ENCODE results near the gene PPARG. TPM values are rescaled to one million over a fixed set of nuclear protein-coding genes. Genes with fewer than 3 reads are reported as not detected.
"Not testable (repeated sequence)": the region's sequence is repeated elsewhere in the genome, so short reads cannot be mapped to it uniquely, and the experiment has no call there.

PPARG gene
- polyA plus RNA-seq, 1 donor: 10.4 TPM

- DNase-seq; H3K27ac ChIP-seq (ENCODE audit: low read length); H3K36me3 ChIP-seq (ENCODE audit: control insufficient read depth, insufficient read depth, low read length); H3K9me3 ChIP-seq (ENCODE audit: control insufficient read depth, low read depth, low read length); H3K27me3 ChIP-seq (ENCODE audit: control insufficient read depth, insufficient read depth, low read length); H3K4me3 ChIP-seq (ENCODE audit: low read length): not testable (repeated sequence)
- H3K4me1 ChIP-seq (ENCODE audit: control insufficient read depth, insufficient read depth, low read length): peaks cover 25% of the 10 kb centered on the region
- no CpG with 5 or more reads among the region's 3 CpGs for WGBS (ENCODE audit: insufficient coverage, low lambda C conversion rate)
Measured at GRCh38 chr3:12479198-12479597, 190.3 kb downstream of the PPARG start.

GRCh38 chr3:12479919-12480427 lies 191.1 kb downstream of the PPARG start:
- DNase-seq: peak; percentile 80 to 93
- Histone ChIP-seq H3K36me3 (ENCODE audit: control insufficient read depth, insufficient read depth, low read length) (no peaks in the 10 kb centered on the region), H3K27me3 (ENCODE audit: control insufficient read depth, insufficient read depth, low read length) (no peaks in the 10 kb centered on the region), H3K4me1 (ENCODE audit: control insufficient read depth, insufficient read depth, low read length) (peaks cover 25% of the 10 kb centered on the region), H3K27ac (ENCODE audit: low read length) (peak overlapping the region; percentile 45), H3K4me3 (ENCODE audit: low read length) (no peak overlapping the region), H3K9me3 (ENCODE audit: control insufficient read depth, low read depth, low read length) (no peaks in the 10 kb centered on the region)
- WGBS (ENCODE audit: insufficient coverage, low lambda C conversion rate): no CpG with 5 or more reads among the region's 9 CpGs

GRCh38 chr3:12483410-12483809 lies 194.5 kb downstream of the PPARG start:
- H3K4me3 ChIP-seq (ENCODE audit: low read length): peak overlapping the region; percentile 45
- H3K9me3 ChIP-seq (ENCODE audit: control insufficient read depth, low read depth, low read length): no peaks in the 10 kb centered on the region
- peak overlapping the region; percentile 59 for H3K27ac ChIP-seq (ENCODE audit: low read length)
- H3K4me1 ChIP-seq (ENCODE audit: control insufficient read depth, insufficient read depth, low read length): peaks cover 25% of the 10 kb centered on the region
- no peak for DNase-seq
- WGBS (ENCODE audit: insufficient coverage, low lambda C conversion rate): no CpG with 5 or more reads among the region's 1 CpG
- peaks cover 7% of the 10 kb centered on the region for H3K36me3 ChIP-seq (ENCODE audit: control insufficient read depth, insufficient read depth, low read length)
- H3K27me3 ChIP-seq (ENCODE audit: control insufficient read depth, insufficient read depth, low read length): no peaks in the 10 kb centered on the region

GRCh38 chr3:12483872-12484197 lies 195.0 kb downstream of the PPARG start:
- Histone ChIP-seq H3K4me1 (ENCODE audit: control insufficient read depth, insufficient read depth, low read length) (peaks cover 25% of the 10 kb centered on the region), H3K9me3 (ENCODE audit: control insufficient read depth, low read depth, low read length) (no peaks in the 10 kb centered on the region), H3K27me3 (ENCODE audit: control insufficient read depth, insufficient read depth, low read length) (no peaks in the 10 kb centered on the region), H3K27ac (ENCODE audit: low read length) (peak overlapping the region; percentile 59), H3K36me3 (ENCODE audit: control insufficient read depth, insufficient read depth, low read length) (peaks cover 8% of the 10 kb centered on the region), H3K4me3 (ENCODE audit: low read length) (peak overlapping the region; percentile 45)
- WGBS (ENCODE audit: insufficient coverage, low lambda C conversion rate): no CpG with 5 or more reads among the region's 10 CpGs
- DNase-seq: no peak

Other genes with a start within 250 kb of the PPARG start
- 0.91 TPM for gene TIMP4, start 130.2 kb upstream of the PPARG start, polyA plus RNA-seq
- 18.3 TPM for gene TSEN2, start 195.4 kb downstream of the PPARG start, polyA plus RNA-seq

Data from large intestine (tissue), 3 donors.